GM19025 (cell line): ENCODE results near the gene ASB11.

Experiments used
- ATAC-seq: cut with Tn5 transposase; IDR thresholded peaks from one replicate; pipeline ENCODE4 v1.9.1; 2021; ENCODE audit warnings: mild to moderate bottlenecking, low read depth, moderate library complexity; ENCODE audit not compliant: unreplicated experiment

ASB11 gene

DNA sequence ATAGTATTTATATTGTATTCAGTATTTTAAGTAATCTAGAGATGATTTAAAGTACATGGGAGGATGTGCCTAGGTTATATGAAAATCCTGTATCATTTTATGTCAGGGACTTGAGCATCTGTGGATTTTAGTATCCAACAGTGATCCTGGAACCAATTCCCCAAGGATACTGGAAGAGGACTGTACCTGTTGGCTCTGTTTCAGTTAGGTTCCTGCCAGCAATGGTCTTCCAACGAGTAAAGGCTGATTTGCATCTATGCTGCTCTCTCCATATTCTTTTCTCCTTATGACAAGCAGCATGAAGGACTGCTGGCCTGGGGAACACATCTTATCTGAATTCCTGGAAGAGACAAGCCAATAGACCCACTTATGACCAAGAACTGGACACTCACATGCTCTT is 80.4 kb downstream of the ASB11 start:
- no peak for ATAC-seq

GRCh38 chrX:15233416-15234015 is 81.9 kb downstream of the ASB11 start:
- no peak for ATAC-seq
